ENCODE data around the gene PRCD. TPM values are rescaled to one million over a fixed set of nuclear protein-coding genes. Genes with fewer than 3 reads are reported as not detected.
A peak's percentile ranks its signal among the peaks of the same experiment; 100 is the strongest.

Gene PRCD
- total RNA-seq, 8 experiments from 2014 or later, result 0.97 to 9.9 (median 4.1) TPM

- Histone ChIP-seq H3K4me1 (replicated peaks in 1 of 2) (peaks cover 48 to 52% of the 10 kb centered on the region in 2 donors), H3K27ac (no peak overlapping the region), H3K4me3 (no peak overlapping the region)
- 29 to 75% (median 55%) methylated on average over 1 to 8 of the region's 11 CpGs; no CpG with 5 or more reads in 3 of the 10 experiments for WGBS, 10 experiments
- peak in 1 of 8 experiments; percentile 22 for ATAC-seq (replicated peaks in 6 of 8)
- in situ Hi-C loops (cut with MboI; ENCODE audit: low pct_unique_long_range_greater_than_20kb in 2 of 9, low sequenced_read_pairs in 9 of 9, unreplicated experiment in 9 of 9), result loop anchor here in 2 of 9 experiments (25.0 kb wide), 1 partner anchor 166 kb away; the partner anchor contains the start of gene MXRA7 (in 2 of the 2)
These were observed 6.8 kb downstream of the PRCD start for GRCh38 chr17:76546556-76547182.

- WGBS, 10 experiments, result 20 to 75% methylated on average over 2 of the region's 3 CpGs; no CpG with 5 or more reads in 8 of the 10 experiments
- H3K27ac ChIP-seq, result no peak overlapping the region
- no peak overlapping the region for H3K4me3 ChIP-seq
- in situ Hi-C loops (cut with MboI; ENCODE audit: low pct_unique_long_range_greater_than_20kb in 2 of 9, low sequenced_read_pairs in 9 of 9, unreplicated experiment in 9 of 9), result loop anchor here in 2 of 9 experiments (25.0 kb wide), 1 partner anchor 165 kb away; the partner anchor contains the start of gene MXRA7 (in 2 of the 2)
- H3K4me1 ChIP-seq (replicated peaks in 1 of 2), result peaks cover 48 to 52% of the 10 kb centered on the region in 2 donors
- peak; percentile 69 to 89 (median 72) for ATAC-seq (replicated peaks in 6 of 8)
These were observed 7.4 kb downstream of the PRCD start for GRCh38 chr17:76547183-76547641.

- Histone ChIP-seq H3K4me1 (replicated peaks in 1 of 2) (peaks cover 48 to 50% of the 10 kb centered on the region in 2 donors), H3K4me3 (no peak overlapping the region), H3K27ac (no peak overlapping the region)
- ATAC-seq (replicated peaks in 6 of 8), result no peak
- in situ Hi-C loops (cut with MboI; ENCODE audit: low pct_unique_long_range_greater_than_20kb in 2 of 9, low sequenced_read_pairs in 9 of 9, unreplicated experiment in 9 of 9), result loop anchor here in 2 of 9 experiments (25.0 kb wide), 1 partner anchor 165 kb away; the partner anchor contains the start of gene MXRA7 (in 2 of the 2)
- WGBS, 10 experiments, result 17 to 93% (median 67%) methylated on average over 1 to 2 of the region's 2 CpGs; no CpG with 5 or more reads in 3 of the 10 experiments
These were observed 7.9 kb downstream of the PRCD start for GRCh38 chr17:76547642-76548202.

- H3K27ac ChIP-seq, result no peak overlapping the region
- 47 to 100% (median 63%) methylated on average over 1 to 8 of the region's 9 CpGs; no CpG with 5 or more reads in 3 of the 10 experiments for WGBS, 10 experiments
- no peak overlapping the region for H3K4me3 ChIP-seq
- in situ Hi-C loops (cut with MboI; ENCODE audit: low pct_unique_long_range_greater_than_20kb in 2 of 9, low sequenced_read_pairs in 9 of 9, unreplicated experiment in 9 of 9), result loop anchor here in 2 of 9 experiments (25.0 kb wide), 1 partner anchor 164 kb away; the partner anchor contains the start of gene MXRA7 (in 2 of the 2)
- peaks cover 41 to 42% of the 10 kb centered on the region in 2 donors for H3K4me1 ChIP-seq (replicated peaks in 1 of 2)
- no peak for ATAC-seq (replicated peaks in 6 of 8)
These were observed 8.8 kb downstream of the PRCD start for GRCh38 chr17:76548378-76549214.

GRCh38 chr17:76549215-76549518 is 9.3 kb downstream of the PRCD start:
- no peak for ATAC-seq (replicated peaks in 6 of 8)
- WGBS, 10 experiments, result 0 to 100% (median 80%) methylated on average over 1 to 9 of the region's 9 CpGs
- peaks cover 35 to 36% of the 10 kb centered on the region in 2 donors for H3K4me1 ChIP-seq (replicated peaks in 1 of 2)
- no peak overlapping the region for H3K4me3 ChIP-seq
- in situ Hi-C loops (cut with MboI; ENCODE audit: low pct_unique_long_range_greater_than_20kb in 2 of 9, low sequenced_read_pairs in 9 of 9, unreplicated experiment in 9 of 9), result loop anchor here in 2 of 9 experiments (25.0 kb wide), 1 partner anchor 163 kb away; the partner anchor contains the start of gene MXRA7 (in 2 of the 2)
- no peak overlapping the region for H3K27ac ChIP-seq

GRCh38 chr17:76549539-76549938 is 9.7 kb downstream of the PRCD start:
- peaks cover 31 to 32% of the 10 kb centered on the region in 2 donors for H3K4me1 ChIP-seq (replicated peaks in 1 of 2)
- 50 to 100% (median 87%) methylated on average over 2 to 7 of the region's 7 CpGs; no CpG with 5 or more reads in 1 of the 10 experiments for WGBS, 10 experiments
- H3K27ac ChIP-seq, result no peak overlapping the region
- H3K4me3 ChIP-seq, result no peak overlapping the region
- in situ Hi-C loops (cut with MboI; ENCODE audit: low pct_unique_long_range_greater_than_20kb in 2 of 9, low sequenced_read_pairs in 9 of 9, unreplicated experiment in 9 of 9), result loop anchor here in 2 of 9 experiments (25.0 kb wide), 1 partner anchor 163 kb away; the partner anchor contains the start of gene MXRA7 (in 2 of the 2)
- no peak for ATAC-seq (replicated peaks in 6 of 8)

GRCh38 chr17:76550712-76551615 is 11.1 kb downstream of the PRCD start:
- Histone ChIP-seq H3K4me3 (no peak overlapping the region), H3K27ac (no peak overlapping the region), H3K4me1 (replicated peaks in 1 of 2) (peaks cover 17 to 18% of the 10 kb centered on the region in 2 donors)
- 66 to 86% (median 73%) methylated on average over 6 to 14 of the region's 15 CpGs for WGBS, 10 experiments
- peak in 3 of 8 experiments; percentile 10 to 16 (median 13) for ATAC-seq (replicated peaks in 6 of 8)
- in situ Hi-C loops (cut with MboI; ENCODE audit: low pct_unique_long_range_greater_than_20kb in 2 of 9, low sequenced_read_pairs in 9 of 9, unreplicated experiment in 9 of 9), result no loop called here

GRCh38 chr17:76551685-76552084 is 11.8 kb downstream of the PRCD start:
- Histone ChIP-seq H3K4me3 (no peak overlapping the region), H3K27ac (no peak overlapping the region), H3K4me1 (replicated peaks in 1 of 2) (peaks cover 10 to 11% of the 10 kb centered on the region in 2 donors)
- in situ Hi-C loops (cut with MboI; ENCODE audit: low pct_unique_long_range_greater_than_20kb in 2 of 9, low sequenced_read_pairs in 9 of 9, unreplicated experiment in 9 of 9), result no loop called here
- 58 to 100% (median 86%) methylated on average over 1 to 4 of the region's 4 CpGs; no CpG with 5 or more reads in 1 of the 10 experiments for WGBS, 10 experiments
- ATAC-seq (replicated peaks in 6 of 8), result no peak

GRCh38 chr17:76553178-76553908 is 13.5 kb downstream of the PRCD start:
- WGBS, 10 experiments, result 69 to 100% (median 84%) methylated on average over 1 to 7 of the region's 8 CpGs; no CpG with 5 or more reads in 4 of the 10 experiments

GRCh38 chr17:76554131-76554530 is 14.3 kb downstream of the PRCD start:
- H3K4me3 ChIP-seq, result no peak overlapping the region
- ATAC-seq (replicated peaks in 6 of 8), result peak in 1 of 8 experiments; percentile 3
- 46 to 80% (median 65%) methylated on average over 1 to 6 of the region's 6 CpGs; no CpG with 5 or more reads in 5 of the 10 experiments for WGBS, 10 experiments

More at GRCh38 chr17:76553178-76553908, 13.5 kb downstream of the PRCD start:
- H3K4me3 ChIP-seq, result no peak overlapping the region
- no peaks in the 10 kb centered on the region for H3K4me1 ChIP-seq (replicated peaks in 1 of 2)
- ATAC-seq (replicated peaks in 6 of 8), result no peak
- in situ Hi-C loops (cut with MboI; ENCODE audit: low pct_unique_long_range_greater_than_20kb in 2 of 9, low sequenced_read_pairs in 9 of 9, unreplicated experiment in 9 of 9), result no loop called here
- H3K27ac ChIP-seq, result no peak overlapping the region

GRCh38 chr17:76556765-76557367 is 17.0 kb downstream of the PRCD start:
- peak in 5 of 8 experiments; percentile 0 to 12 (median 8) for ATAC-seq (replicated peaks in 6 of 8)
- in situ Hi-C loops (cut with MboI; ENCODE audit: low pct_unique_long_range_greater_than_20kb in 2 of 9, low sequenced_read_pairs in 9 of 9, unreplicated experiment in 9 of 9), result no loop called here
- WGBS, 10 experiments, result 16 to 100% (median 56%) methylated on average over 1 to 19 of the region's 30 CpGs; no CpG with 5 or more reads in 1 of the 10 experiments
- Histone ChIP-seq H3K4me3 (peak overlapping the region; percentile 64 to 92 (median 83)), H3K4me1 (replicated peaks in 1 of 2) (peaks cover 16 to 25% of the 10 kb centered on the region in 2 donors), H3K27ac (peak overlapping the region in 1 of 2 donors; percentile 9)

More at GRCh38 chr17:76554131-76554530, 14.3 kb downstream of the PRCD start:
- peaks cover 5% of the 10 kb centered on the region in 2 donors for H3K4me1 ChIP-seq (replicated peaks in 1 of 2)
- no peak overlapping the region for H3K27ac ChIP-seq
- in situ Hi-C loops (cut with MboI; ENCODE audit: low pct_unique_long_range_greater_than_20kb in 2 of 9, low sequenced_read_pairs in 9 of 9, unreplicated experiment in 9 of 9), result no loop called here
